ENCODE results near the gene TNFSF11.

The TNFSF11 gene

GRCh38 chr13:42561752-42562467 is 12.0 kb upstream of the TNFSF11 start:
- peak; percentile 91 for DNase-seq

DNA sequence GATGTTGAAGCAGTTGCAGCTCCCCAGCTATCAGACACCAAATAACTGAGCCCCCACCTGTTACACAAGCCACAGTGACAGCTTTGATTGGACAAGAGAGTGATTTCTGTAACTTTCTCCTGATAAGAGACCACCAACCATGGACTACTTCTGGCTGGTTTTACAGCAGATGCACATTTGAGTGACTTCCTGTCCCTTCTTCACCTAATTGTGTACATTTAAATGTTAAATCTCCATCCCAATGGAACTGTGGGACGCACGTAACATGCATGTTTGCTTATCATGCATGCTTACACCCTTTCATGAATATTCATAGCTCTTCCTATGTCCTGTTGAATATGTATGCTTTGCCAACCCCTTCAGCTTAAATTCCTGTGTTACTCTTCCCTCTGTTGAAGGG is 6.0 kb upstream of the TNFSF11 start:
- no peak for DNase-seq

DNA sequence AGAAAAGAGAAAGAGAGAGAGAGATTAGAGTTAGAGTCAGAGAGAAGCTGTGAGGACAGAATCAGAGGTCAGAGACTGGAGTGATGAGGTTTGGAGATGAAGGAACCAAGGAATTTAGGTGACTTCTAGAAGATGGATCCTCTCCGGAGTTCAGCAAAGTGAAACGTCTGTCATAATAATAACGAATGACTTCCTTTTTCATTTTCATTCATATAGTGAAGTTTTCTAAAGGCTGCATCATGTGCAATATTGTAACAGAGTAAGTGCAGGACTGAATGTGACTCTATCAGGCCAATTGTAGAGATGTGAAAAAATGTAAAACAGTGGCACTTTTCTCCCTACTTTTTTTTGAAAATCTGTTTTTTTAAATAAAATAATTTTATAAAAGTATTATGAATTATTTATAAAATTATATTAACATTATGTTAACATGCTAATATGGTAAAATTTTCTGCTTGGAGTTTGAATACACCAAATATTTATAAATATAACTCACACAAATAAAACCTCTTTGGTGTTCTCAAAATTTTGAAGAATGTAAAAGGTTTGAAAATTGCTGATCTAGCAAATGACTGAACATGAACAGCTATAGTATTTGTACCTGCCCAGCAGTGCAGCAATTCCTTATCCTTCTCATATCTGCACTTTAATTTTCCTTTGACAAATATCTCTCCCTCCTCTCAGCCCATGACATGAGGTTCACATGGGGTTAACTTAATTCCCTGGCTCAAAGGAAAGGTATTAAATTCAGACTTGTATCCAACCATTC is 4.2 kb upstream of the TNFSF11 start:
- peak; percentile 80 for DNase-seq

GRCh38 chr13:42571895-42572294 is 2.1 kb upstream of the TNFSF11 start:
- no peak for DNase-seq

- no peak for DNase-seq
Measured at GRCh38 chr13:42574435-42575311, 721 bp downstream of the TNFSF11 start.

DNA sequence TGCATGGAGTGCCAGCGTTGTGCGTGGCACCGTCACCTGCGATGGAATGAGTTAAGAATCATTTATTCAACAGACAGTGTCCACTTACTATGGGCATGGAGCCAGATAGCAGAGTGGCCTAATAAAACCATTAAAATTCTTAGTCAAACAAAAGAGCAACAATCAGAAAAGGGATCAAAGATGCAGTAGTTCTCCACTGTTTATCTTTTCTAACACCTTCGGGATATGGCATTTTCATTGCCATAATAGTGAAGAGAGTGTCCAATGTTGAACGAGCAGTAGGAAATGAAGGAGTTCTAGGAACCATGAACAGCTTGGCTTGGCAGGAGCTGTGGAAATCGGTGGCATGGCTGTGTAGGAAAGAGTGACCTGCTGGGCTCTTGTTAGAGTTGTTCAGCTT is 2.0 kb downstream of the TNFSF11 start:
- DNase-seq = no peak

DNA sequence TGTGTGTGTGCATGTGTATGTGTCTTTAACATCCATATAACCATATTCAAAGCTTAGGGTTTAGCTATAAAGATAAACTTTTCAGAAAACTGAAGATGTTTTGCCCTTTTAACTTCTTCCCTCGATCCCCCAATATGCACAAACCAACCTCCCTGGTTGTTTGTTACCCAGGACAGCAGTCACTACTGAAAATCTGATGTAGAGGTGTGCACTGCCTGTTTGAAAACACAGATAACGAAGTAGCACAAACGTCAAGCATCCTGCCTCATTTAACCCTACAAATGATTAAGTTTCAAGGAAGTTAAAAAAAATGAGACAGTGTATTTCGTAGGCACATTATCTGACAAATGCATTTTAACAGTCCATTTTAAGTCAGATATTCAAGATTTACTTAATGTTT is 3.6 kb downstream of the TNFSF11 start:
- no peak for DNase-seq

DNA sequence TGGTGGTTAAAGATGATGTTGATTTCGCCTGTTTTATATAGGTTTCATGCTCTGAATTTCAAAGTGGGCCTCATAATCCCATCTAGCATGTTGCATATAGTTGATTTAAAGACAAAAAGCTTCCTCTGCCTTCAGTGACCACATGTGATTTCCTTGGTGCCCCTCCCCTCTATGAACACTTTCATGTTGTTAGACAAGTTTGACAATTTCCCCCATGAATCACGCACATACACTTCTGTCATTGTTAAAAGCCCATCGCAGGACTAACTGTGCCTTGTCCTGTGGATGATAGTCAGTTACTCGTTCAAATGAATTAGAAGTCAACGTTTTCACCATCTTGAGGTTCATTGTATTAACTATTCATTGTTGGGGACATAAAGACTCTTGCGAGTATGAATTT is 6.7 kb downstream of the TNFSF11 start:
- no peak for DNase-seq

DNA sequence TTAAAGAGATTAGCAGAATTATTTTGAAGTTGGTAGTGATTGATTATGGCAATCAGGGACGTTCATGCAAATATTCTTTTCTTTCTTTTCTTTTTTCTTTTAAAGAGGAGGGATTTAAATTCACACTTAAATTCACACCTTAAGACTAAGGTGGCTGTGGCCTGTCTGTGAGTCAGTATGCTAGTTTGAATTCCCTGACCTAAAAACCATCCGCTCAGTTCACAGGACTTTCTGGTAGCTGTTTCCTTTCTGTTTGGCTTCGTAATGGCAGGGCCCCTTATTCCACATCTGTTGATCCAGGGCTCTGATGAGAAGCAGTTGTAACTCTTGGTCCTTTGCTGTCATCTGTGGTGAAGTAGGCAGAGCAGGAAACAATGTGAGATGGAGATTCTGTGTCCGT is 7.5 kb downstream of the TNFSF11 start:
- no peak for DNase-seq

- DNase-seq = no peak
Measured at GRCh38 chr13:42591602-42592001, 17.6 kb downstream of the TNFSF11 start.

- no peak for DNase-seq
Measured at GRCh38 chr13:42592915-42593900, 19.3 kb downstream of the TNFSF11 start.

DNA sequence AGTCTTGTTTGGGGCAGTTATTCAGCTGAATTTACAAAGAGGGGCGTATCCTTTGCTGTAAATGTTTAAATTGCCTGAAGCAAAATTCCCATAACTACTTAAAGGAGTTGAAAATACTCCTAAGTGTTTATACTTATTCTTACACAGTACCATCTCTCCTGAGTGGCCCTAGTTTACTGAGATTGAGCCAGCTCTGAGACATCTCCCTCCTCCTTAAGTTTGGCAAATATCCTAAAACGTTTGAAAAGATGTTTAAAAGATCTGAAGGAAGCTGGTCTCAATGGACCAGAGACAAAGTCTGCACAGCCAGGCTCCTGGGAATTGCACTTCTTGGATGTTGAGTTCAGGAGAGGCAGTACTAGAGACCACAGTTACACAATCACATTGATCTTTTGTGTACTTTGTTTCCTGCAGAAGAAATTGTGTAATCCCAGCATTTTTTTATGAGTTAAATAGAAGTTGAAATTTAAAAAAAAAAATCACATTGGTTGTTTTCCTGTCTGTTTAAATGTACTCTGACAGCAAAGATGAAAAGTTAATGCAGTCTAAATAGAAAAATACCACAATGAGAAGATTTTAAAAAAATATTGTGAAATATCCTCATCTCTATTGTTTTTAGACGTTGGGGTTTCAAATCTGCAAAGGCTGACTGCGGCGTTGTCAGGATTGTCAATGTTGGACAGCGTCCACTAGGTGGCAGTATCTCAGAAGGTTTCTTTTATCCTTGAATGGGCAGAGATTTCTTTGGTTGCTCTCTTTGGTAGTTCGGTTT is 20.7 kb downstream of the TNFSF11 start:
- DNase-seq = peak; percentile 75

DNA sequence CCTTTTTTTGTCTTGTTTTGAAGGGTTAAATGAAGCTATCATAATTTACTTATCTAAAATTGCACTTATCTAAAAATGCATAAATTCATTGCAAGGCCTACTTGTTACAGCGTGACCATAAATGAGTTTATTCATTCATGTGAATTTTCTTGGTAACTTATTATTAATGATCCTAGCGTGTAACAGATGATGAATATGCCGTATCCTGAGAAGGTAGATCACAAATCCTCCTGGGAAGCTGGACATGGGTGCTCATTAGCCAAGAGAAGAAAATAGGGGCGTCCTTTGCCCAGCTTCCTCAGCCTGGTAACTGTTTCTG is 21.3 kb downstream of the TNFSF11 start:
- no peak for DNase-seq

DNA sequence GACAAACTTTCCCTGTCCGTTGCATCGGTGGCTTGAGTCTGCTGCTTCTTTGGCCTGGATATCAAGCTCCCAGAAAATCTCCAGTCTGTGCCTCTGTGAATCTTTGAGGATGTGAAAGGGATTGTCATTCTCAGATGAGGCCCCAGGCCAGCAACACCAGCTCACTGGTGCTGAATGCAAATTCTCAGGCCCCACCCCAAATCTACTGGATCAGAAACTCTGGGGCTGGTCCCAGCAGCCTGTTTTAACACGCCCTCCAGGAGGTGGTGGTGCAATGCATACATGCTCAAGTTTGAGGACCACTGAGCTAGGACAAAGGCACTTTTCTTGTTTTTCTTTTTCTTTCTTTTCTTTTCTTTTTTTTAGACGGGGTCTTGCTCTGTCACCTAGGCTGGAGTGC is 23.6 kb downstream of the TNFSF11 start:
- no peak for DNase-seq

- DNase-seq = no peak
Measured at GRCh38 chr13:42600943-42601342, 27.0 kb downstream of the TNFSF11 start.

DNA sequence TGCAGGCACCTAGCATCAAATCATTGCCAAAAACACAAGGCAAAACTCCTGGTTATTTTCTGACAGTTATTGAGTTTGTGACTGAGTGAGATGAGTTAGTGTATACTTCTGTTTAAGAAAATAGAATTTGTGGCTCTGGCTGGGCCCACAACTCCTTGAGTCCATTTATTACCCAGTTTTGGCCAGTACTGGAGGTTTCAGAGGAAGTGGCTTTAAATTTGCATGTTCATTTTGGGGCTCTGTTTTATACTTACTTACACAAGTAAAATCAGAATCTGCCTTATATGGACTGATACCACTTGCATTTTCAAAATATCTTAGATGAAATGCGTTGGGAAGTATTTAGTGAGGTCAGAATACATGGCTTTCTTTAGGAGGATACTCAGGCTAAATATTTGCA is 29.0 kb downstream of the TNFSF11 start:
- peak; percentile 35 for DNase-seq

GRCh38 chr13:42603571-42603970 is 29.6 kb downstream of the TNFSF11 start:
- peak; percentile 28 for DNase-seq

GRCh38 chr13:42607546-42607945 is 33.6 kb downstream of the TNFSF11 start:
- no peak for DNase-seq

- DNase-seq = no peak
Measured at GRCh38 chr13:42610649-42611048, 36.7 kb downstream of the TNFSF11 start.

DNA sequence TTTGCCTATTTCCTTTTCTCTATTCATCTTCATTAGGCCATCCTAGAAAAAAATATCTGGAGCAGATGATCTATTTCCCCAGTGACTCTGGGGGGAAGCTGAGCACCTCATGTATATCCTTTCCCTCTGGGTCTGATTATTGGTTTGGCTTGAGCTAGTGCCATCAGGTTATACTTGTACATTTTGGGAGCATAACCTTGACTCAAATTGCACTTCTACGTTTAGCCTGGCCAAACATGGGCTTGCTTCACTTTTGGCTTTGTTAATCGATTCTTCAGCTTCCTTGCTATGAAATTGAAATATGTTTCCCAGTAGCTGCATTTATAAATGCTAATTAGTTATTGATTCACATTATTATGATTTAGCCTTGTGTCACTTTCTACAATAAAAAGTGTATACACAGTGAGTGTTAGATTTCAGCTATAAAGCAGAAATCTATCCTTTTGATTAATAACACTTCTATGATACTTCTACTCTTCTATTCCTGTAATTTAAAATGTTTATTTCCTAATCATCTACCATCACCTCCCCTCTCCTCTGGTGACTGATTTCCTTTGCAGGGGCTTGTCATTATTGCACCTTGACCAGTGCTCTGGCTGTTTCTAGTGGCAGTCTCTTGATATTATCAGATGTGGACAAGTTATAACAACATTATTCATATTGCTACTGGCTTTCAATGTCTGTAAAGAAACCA is 37.3 kb downstream of the TNFSF11 start:
- no peak for DNase-seq
